T-helper 2 cell treated with Interferon-gamma antibody and Interleukin-4, amounts not matched to agents 5 μg/mL and 100 μg/mL, for 36 hours (primary cell): ENCODE results near the gene ZNF726.
"Not testable (repeated sequence)": the region's sequence is repeated elsewhere in the genome, so short reads cannot be mapped to it uniquely, and the experiment has no call there.

Experiments used
- DNase-seq: peaks from one replicate; pipeline ENCODE4 v3.0.0; 2021; ENCODE audit warnings: low spot score
- H3K27ac Mint-ChIP-seq: one replicate; pipeline ENCODE4 v1.8.0; 2021; ENCODE audit warnings: mild to moderate bottlenecking, mixed read lengths
- H3K27me3 Mint-ChIP-seq: one replicate; pipeline ENCODE4 v1.8.0; 2021; ENCODE audit warnings: low read depth, mixed read lengths
- H3K36me3 Mint-ChIP-seq: one replicate; pipeline ENCODE4 v1.8.0; 2021; ENCODE audit warnings: low read depth, mixed read lengths
- H3K4me1 Mint-ChIP-seq: one replicate; pipeline ENCODE4 v1.8.0; 2021; ENCODE audit warnings: low read depth, mixed read lengths
- H3K4me3 Mint-ChIP-seq: one replicate; pipeline ENCODE4 v1.8.0; 2022; ENCODE audit warnings: mild to moderate bottlenecking, moderate library complexity, mixed read lengths
- H3K9me3 Mint-ChIP-seq: one replicate; pipeline ENCODE4 v1.8.0; 2021; ENCODE audit warnings: mixed read lengths

The ZNF726 gene

DNA sequence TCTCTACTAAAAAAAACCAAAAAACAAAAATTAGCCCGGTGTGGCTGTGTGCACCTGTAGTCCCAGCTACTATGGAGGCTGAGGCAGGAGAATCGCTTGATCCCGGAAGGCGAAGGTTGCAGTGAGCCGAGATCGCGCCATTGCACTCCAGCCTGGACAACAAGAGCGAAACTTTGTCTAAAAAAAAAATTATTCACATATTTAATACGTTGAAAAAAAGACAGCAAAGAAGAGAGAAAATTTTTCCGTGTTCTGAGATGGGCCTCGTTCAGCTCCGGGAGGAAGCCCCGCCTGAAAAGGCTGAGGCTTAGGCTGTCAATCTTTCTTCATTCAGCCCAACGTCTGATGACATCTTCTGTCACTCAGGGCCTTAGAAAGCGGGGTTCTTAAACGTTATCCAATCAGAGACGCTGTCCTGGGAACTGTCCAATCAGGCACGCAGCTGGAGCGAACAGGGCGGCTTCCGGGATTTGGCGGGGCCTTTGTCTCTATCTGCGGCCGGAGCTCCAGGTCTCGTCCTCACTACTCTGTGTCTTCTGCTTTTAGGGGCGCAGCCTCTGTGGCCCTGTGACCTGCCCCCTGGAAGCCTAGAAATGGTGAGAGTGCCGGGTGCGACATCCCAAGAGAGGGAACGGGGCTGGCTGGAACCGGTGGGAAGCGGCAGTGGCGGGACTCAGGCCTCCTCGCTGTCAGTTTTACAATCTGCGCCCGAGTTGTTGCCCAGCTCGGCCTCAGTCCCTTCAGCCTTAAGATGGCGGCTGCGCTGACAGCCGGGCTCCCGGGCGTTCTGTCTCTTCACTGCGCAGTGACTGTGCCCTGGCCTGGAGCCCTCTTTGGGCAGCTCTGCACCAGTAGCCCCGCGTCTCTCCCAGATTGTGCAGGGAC lies at the start of gene ZNF726:
Gene ZNF726 (plus strand): TSS at position 485 of the 885 bp plus-strand sequence. CDS start 109 bp downstream, at position 594.
- Mint-ChIP-seq H3K27ac (peak within 1 kb of the TSS; percentile 96), H3K36me3 (peaks cover 38% of the 10 kb centered on the region), H3K4me3 (peak within 1 kb of the TSS; percentile 95), H3K9me3 (peaks cover 49% of the 10 kb centered on the region), H3K27me3 (no peaks in the 10 kb centered on the region), H3K4me1 (peaks cover 6% of the 10 kb centered on the region)
- peak; percentile 84 for DNase-seq

GRCh38 chr19:23867895-23868294 lies 46.8 kb upstream of the ZNF726 start:
- no peaks in the 10 kb centered on the region for H3K36me3 Mint-ChIP-seq
- DNase-seq, result no peak
- H3K27ac Mint-ChIP-seq, result no peak overlapping the region
- no peaks in the 10 kb centered on the region for H3K27me3 Mint-ChIP-seq
- no peak overlapping the region for H3K4me3 Mint-ChIP-seq
- H3K9me3 Mint-ChIP-seq, result peaks cover 53% of the 10 kb centered on the region
- no peaks in the 10 kb centered on the region for H3K4me1 Mint-ChIP-seq

DNA sequence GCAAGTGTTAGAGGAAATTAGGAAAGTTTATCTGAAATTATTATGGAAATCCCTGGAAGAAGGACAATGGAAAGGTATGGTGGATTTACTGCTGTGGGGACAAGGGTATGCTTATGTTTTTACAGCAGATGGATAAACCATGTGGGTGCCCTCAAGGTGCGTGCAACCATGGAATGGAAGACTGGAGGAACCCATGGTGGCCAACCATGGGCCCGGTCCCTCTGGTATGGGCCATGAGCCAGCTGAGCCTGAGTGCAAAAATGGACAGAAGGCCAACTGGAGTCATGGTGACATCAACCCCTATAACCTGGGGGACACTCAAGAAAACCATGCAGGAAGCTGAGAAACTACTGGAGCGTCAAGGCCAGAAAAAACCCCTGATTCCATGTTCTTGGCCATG lies 46.1 kb upstream of the ZNF726 start:
- no peaks in the 10 kb centered on the region for H3K27me3 Mint-ChIP-seq
- H3K36me3 Mint-ChIP-seq, result no peaks in the 10 kb centered on the region
- peaks cover 51% of the 10 kb centered on the region for H3K9me3 Mint-ChIP-seq
- no peaks in the 10 kb centered on the region for H3K4me1 Mint-ChIP-seq
- no peak for DNase-seq
- H3K27ac Mint-ChIP-seq, result no peak overlapping the region
- H3K4me3 Mint-ChIP-seq, result no peak overlapping the region

DNA sequence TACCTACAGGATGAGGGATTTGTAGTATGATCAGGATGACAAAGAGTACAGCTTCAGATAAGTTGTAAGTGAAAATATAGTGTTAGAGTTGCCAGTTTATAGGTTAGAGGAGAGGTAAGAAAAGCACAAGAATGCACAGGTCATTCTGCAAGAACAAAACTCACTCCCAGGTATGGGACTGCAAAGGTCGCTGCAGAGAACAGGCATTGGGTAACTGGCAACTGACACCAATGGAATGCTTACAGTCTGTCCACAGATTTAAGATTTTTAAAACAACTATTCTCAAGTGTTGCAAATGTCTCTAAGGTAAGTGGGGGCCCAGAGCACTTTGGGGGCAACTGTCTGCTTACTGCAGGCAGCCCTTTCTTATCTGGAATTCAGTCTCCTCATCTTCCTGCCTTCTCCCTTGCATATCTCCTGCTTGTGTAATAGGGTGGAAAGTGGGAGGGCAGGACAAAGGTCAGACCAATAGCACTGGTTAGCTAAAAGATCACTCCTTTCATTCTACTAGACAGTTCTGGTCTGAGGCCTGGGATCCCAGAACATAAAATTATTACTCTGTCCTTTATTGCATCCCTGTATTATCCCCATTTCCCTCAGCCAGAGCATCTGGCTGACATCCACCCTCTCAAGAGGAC lies 42.3 kb upstream of the ZNF726 start:
- Mint-ChIP-seq H3K36me3 (no peaks in the 10 kb centered on the region), H3K9me3 (peaks cover 43% of the 10 kb centered on the region), H3K4me3 (no peak overlapping the region), H3K4me1 (no peaks in the 10 kb centered on the region), H3K27me3 (no peaks in the 10 kb centered on the region), H3K27ac (no peak overlapping the region)
- no peak for DNase-seq

DNA sequence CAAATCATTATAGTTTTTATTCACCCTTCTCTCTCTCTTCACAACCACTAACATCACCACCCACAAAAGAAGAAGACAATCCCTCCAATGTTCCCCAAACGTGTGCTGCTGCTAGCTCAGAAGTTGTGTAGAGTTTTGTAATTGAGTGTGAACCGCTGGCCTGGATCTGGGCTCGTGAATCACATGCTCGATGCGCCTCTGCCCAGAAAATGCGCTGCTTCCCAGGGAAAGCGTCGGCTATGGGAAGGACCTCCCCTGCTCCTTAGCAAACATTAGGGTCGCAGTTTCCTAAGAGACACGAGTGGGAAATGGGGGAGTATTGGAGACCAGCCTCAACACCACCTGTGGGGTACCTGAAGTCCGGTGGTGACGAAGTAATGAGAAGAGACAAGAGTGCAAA lies 38.4 kb upstream of the ZNF726 start:
- Mint-ChIP-seq H3K4me1 (no peaks in the 10 kb centered on the region), H3K27me3 (no peaks in the 10 kb centered on the region), H3K36me3 (no peaks in the 10 kb centered on the region), H3K4me3 (no peak overlapping the region), H3K9me3 (peaks cover 57% of the 10 kb centered on the region), H3K27ac (no peak overlapping the region)
- DNase-seq, result no peak

DNA sequence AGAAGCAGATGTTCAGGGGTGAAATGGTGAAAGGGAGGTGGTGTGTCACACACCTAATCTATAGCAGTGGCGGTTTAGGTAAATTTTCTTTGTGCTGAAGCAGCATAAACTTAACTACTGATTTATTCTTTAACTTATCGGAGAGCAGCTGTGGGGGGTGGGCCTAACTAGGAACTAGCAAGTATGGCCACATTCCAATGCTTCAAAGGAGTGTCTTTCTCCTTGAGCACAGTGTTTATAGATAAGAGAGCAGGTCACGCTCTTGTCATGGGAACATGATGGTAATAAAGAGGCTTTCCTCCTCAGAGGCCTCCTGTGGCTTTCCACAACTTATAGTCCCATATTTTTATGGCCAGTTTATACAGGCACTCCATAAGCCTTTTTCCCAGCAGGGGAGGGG lies 37.9 kb upstream of the ZNF726 start:
- not testable (repeated sequence) for H3K36me3 Mint-ChIP-seq, H3K4me3 Mint-ChIP-seq, H3K27me3 Mint-ChIP-seq, H3K27ac Mint-ChIP-seq, DNase-seq, H3K4me1 Mint-ChIP-seq
- H3K9me3 Mint-ChIP-seq, result peaks cover 58% of the 10 kb centered on the region

GRCh38 chr19:23882493-23882892 lies 32.2 kb upstream of the ZNF726 start:
- no peak overlapping the region for H3K4me3 Mint-ChIP-seq
- H3K4me1 Mint-ChIP-seq, result no peaks in the 10 kb centered on the region
- no peak overlapping the region for H3K27ac Mint-ChIP-seq
- no peaks in the 10 kb centered on the region for H3K27me3 Mint-ChIP-seq
- no peaks in the 10 kb centered on the region for H3K36me3 Mint-ChIP-seq
- peaks cover 62% of the 10 kb centered on the region for H3K9me3 Mint-ChIP-seq
- no peak for DNase-seq

GRCh38 chr19:23884363-23884762 lies 30.3 kb upstream of the ZNF726 start:
- Mint-ChIP-seq H3K27ac (no peak overlapping the region), H3K4me1 (no peaks in the 10 kb centered on the region), H3K27me3 (no peaks in the 10 kb centered on the region), H3K4me3 (no peak overlapping the region), H3K36me3 (no peaks in the 10 kb centered on the region), H3K9me3 (peaks cover 60% of the 10 kb centered on the region)
- no peak for DNase-seq

- DNase-seq, result no peak
- Mint-ChIP-seq H3K27me3 (no peaks in the 10 kb centered on the region), H3K4me1 (no peaks in the 10 kb centered on the region), H3K9me3 (peaks cover 50% of the 10 kb centered on the region), H3K4me3 (no peak overlapping the region), H3K36me3 (no peaks in the 10 kb centered on the region), H3K27ac (no peak overlapping the region)
Observed at GRCh38 chr19:23887642-23888041, 27.0 kb upstream of the ZNF726 start.

- DNase-seq, H3K27me3 Mint-ChIP-seq, H3K4me1 Mint-ChIP-seq, H3K36me3 Mint-ChIP-seq, H3K27ac Mint-ChIP-seq, H3K4me3 Mint-ChIP-seq: not testable (repeated sequence)
- peaks cover 44% of the 10 kb centered on the region for H3K9me3 Mint-ChIP-seq
Observed at GRCh38 chr19:23896096-23896495, 18.6 kb upstream of the ZNF726 start.

DNA sequence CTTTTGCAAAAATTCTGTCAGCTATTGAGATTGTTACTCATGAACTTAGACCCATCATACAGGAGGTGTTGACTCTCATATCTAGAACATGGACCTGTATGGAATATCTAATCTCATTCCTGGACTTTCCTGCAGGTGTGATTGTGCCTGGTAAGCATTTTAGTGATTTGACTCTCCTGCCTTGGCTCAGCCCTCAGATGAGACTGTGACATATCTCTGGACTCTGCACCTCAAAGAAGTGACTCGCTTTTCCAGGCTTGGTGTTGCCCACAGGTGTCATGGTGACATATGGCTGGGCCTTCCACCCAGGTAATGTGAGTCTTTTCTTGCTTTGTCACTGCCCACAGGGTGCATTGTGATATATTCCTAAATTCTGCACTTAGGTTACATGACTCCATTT lies 17.8 kb upstream of the ZNF726 start:
- Mint-ChIP-seq H3K27ac (no peak overlapping the region), H3K27me3 (no peaks in the 10 kb centered on the region), H3K9me3 (peaks cover 48% of the 10 kb centered on the region), H3K4me3 (no peak overlapping the region), H3K36me3 (no peaks in the 10 kb centered on the region), H3K4me1 (no peaks in the 10 kb centered on the region)
- no peak for DNase-seq

DNA sequence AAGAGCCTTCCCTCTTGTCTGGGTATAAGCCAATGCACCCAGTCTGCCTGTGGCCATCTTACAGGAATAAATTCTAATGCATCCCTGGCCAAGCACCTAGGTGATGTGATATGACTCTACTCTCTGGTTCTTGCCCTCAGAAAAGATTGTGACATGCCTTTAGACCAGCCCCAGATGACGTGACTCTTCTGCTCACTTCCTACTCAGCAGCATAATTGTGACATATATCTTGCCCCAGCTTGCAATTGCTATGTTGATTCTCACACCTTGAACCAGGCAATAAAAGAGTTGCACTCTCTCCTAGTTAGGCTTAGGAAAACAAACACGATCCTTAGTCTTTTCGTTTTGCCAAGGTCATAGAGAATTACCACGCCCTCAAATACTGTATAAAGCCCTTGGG lies 13.3 kb upstream of the ZNF726 start:
- H3K36me3 Mint-ChIP-seq, result no peaks in the 10 kb centered on the region
- H3K27ac Mint-ChIP-seq, result no peak overlapping the region
- H3K9me3 Mint-ChIP-seq, result peaks cover 72% of the 10 kb centered on the region
- H3K4me3 Mint-ChIP-seq, result no peak overlapping the region
- H3K27me3 Mint-ChIP-seq, result no peaks in the 10 kb centered on the region
- H3K4me1 Mint-ChIP-seq, result no peaks in the 10 kb centered on the region
- DNase-seq, result no peak

DNA sequence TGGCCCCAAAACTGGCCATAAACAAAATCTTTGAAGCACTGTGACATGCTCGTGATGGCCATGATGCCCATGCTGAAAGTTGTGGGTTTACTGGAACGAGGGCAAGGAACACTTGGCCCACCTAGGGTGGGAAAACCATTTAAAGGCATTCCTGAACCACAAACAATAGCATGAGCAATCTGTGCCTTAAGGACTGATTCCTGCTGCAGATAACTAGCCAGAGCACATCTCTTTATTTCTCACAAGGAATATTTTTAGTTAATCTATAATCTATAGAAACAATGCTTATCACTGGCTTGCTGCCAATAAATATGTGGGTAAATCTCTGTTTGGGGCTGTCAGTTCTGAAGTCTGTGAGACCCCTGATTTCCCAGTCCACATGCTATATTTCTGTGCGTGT lies 10.3 kb upstream of the ZNF726 start:
- H3K9me3 Mint-ChIP-seq, result peaks cover 77% of the 10 kb centered on the region
- no peaks in the 10 kb centered on the region for H3K27me3 Mint-ChIP-seq
- no peaks in the 10 kb centered on the region for H3K36me3 Mint-ChIP-seq
- DNase-seq, result no peak
- H3K4me1 Mint-ChIP-seq, result no peaks in the 10 kb centered on the region
- H3K27ac Mint-ChIP-seq, result no peak overlapping the region
- H3K4me3 Mint-ChIP-seq, result no peak overlapping the region

GRCh38 chr19:23905771-23906170 lies 8.9 kb upstream of the ZNF726 start:
- peaks cover 75% of the 10 kb centered on the region for H3K9me3 Mint-ChIP-seq
- DNase-seq, result no peak
- no peak overlapping the region for H3K27ac Mint-ChIP-seq
- H3K36me3 Mint-ChIP-seq, result no peaks in the 10 kb centered on the region
- no peaks in the 10 kb centered on the region for H3K27me3 Mint-ChIP-seq
- no peaks in the 10 kb centered on the region for H3K4me1 Mint-ChIP-seq
- no peak overlapping the region for H3K4me3 Mint-ChIP-seq
